GM19043 (cell line): ENCODE results near the gene ERGIC1.
"Not testable (repeated sequence)": the region's sequence is repeated elsewhere in the genome, so short reads cannot be mapped to it uniquely, and the experiment has no call there.

Experiments used
- ATAC-seq: cut with Tn5 transposase; IDR thresholded peaks from one replicate; pipeline ENCODE4 v1.9.1; 2021; ENCODE audit warnings: low read depth; ENCODE audit not compliant: unreplicated experiment

ERGIC1 gene

GRCh38 chr5:172876578-172876977 lies 42.5 kb downstream of the ERGIC1 start:
- no peak for ATAC-seq

- no peak for ATAC-seq
These were observed 43.6 kb downstream of the ERGIC1 start for GRCh38 chr5:172877466-172878260.

GRCh38 chr5:172878585-172878932 lies 44.5 kb downstream of the ERGIC1 start:
- ATAC-seq = no peak

GRCh38 chr5:172878933-172879752 lies 45.1 kb downstream of the ERGIC1 start:
- no peak for ATAC-seq

- ATAC-seq = peak; percentile 70
These were observed 47.8 kb downstream of the ERGIC1 start for GRCh38 chr5:172881691-172882370.

GRCh38 chr5:172883066-172883465 lies 49.0 kb downstream of the ERGIC1 start:
- ATAC-seq = no peak

GRCh38 chr5:172885597-172886340 lies 51.7 kb downstream of the ERGIC1 start:
- ATAC-seq = no peak

GRCh38 chr5:172886476-172886875 lies 52.4 kb downstream of the ERGIC1 start:
- no peak for ATAC-seq

GRCh38 chr5:172886974-172887501 lies 53.0 kb downstream of the ERGIC1 start:
- no peak for ATAC-seq

- no peak for ATAC-seq
These were observed 53.6 kb downstream of the ERGIC1 start for GRCh38 chr5:172887692-172888091.

GRCh38 chr5:172890659-172891058 lies 56.6 kb downstream of the ERGIC1 start:
- ATAC-seq = no peak

GRCh38 chr5:172891716-172892421 lies 57.8 kb downstream of the ERGIC1 start:
- ATAC-seq = no peak

GRCh38 chr5:172892713-172893112 lies 58.7 kb downstream of the ERGIC1 start:
- no peak for ATAC-seq

GRCh38 chr5:172894767-172895388 lies 60.8 kb downstream of the ERGIC1 start:
- no peak for ATAC-seq

- no peak for ATAC-seq
These were observed 61.5 kb downstream of the ERGIC1 start for GRCh38 chr5:172895549-172895948.

GRCh38 chr5:172896465-172896864 lies 62.4 kb downstream of the ERGIC1 start:
- no peak for ATAC-seq

GRCh38 chr5:172897067-172897466 lies 63.0 kb downstream of the ERGIC1 start:
- ATAC-seq = not testable (repeated sequence)

- ATAC-seq = no peak
These were observed 63.6 kb downstream of the ERGIC1 start for GRCh38 chr5:172897481-172898217.
